Measurements from ENCODE around the gene SLC1A4.
A peak's percentile ranks its signal among the peaks of the same experiment; 100 is the strongest.
"Not testable (repeated sequence)": the region's sequence is repeated elsewhere in the genome, so short reads cannot be mapped to it uniquely, and the experiment has no call there.

The SLC1A4 gene

DNA sequence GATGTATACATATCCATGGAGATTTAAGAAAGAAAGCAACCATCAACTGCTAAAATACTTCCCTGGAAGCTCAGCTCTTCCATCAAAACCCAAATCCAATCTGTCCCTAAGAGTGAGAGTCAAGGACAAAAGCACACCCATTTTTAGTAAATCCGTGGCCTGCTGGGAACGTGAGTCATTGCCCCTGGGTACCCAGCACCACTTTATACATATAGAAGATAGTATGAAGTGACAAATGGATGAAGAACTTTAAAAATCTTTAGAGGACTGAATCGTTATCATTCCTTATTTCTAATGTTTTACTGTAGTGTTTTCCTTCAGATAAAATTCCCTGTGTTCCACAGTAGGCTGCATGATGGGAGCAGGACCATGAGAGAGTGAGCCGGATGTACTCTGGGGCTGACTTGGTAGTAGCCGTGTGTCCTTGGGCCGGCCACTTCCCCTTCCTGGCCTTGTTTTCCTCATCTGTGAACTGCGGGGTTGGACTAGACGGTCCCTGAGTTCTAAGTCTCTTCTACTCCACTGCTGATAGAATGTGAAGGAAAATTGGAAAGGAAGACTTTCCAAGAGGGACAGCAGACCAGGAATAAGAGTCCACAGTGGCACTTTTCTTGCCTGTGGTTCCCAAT is 38.5 kb downstream of the SLC1A4 start:
- DNase-seq, result no peak

DNA sequence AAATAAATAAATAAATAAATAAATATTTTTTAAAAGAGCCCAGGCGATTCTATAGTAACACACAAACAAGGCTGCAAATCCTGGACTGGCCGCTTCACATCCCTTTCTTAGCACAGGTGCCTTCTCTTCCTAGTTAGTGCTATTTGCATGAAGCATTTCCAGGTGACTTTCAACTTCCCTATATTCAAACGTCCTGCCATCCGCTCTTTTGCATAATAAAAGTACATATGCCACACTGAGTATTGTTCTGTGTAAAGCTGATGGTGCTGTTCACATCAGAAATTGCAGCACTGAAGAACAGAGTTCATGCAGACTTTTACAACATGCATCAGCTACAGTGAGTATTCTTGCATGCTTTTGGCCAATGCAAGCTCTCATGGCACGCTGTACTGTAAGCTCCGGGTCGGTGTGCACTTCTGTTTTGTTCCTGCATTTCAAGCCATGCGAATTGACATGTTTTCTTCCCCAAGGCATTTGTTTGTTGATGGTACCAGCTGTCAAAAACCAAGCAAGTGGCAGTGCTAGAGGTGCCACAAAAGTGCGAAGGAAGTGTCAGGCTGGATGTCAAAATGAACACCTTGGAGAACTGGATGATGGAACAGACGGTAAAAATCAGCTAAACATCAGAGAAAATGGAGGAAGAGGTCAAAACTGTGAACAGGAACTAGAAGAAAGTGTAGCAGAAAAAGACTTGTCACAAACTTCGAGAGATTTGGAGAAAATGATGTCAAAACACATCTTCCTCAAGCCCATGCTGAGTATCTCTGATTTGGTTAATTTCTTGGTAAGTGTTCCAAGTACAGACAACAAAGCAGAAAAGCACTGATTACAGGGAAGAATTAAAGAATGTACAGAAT is 41.5 kb downstream of the SLC1A4 start:
- DNase-seq, result no peak

DNA sequence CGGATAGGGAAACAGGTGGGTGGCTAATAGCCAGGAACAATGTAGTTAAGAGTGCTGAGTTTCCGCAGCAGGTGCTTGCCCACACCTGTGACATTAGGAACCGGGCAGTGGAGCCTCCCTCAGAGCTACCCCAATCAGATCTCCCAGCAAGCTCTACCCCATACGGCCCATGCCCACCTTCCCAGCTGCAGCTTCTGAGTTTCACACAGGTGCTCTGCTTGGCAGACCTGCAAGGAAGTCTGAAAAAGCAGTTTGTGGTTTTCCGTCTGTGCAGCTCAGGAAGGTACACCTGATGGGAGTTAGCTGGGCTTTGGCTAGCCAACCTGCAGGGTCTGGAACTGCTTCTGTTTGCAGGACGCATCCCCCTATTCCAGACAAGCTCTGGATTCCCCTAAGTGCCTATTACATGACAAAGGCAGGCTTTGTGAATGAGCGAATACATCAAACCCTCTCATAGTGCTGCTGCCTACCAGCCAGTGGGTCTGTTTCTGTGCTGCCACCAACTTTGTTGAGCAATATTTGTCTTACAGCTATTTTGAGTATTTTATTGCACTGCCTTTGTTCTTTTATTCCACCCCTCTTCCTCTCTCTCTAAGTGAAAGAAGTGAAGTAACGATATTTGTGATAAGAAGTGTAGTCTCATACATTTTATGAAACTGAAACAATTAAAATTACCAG is 42.3 kb downstream of the SLC1A4 start:
- DNase-seq, result peak; percentile 55

DNA sequence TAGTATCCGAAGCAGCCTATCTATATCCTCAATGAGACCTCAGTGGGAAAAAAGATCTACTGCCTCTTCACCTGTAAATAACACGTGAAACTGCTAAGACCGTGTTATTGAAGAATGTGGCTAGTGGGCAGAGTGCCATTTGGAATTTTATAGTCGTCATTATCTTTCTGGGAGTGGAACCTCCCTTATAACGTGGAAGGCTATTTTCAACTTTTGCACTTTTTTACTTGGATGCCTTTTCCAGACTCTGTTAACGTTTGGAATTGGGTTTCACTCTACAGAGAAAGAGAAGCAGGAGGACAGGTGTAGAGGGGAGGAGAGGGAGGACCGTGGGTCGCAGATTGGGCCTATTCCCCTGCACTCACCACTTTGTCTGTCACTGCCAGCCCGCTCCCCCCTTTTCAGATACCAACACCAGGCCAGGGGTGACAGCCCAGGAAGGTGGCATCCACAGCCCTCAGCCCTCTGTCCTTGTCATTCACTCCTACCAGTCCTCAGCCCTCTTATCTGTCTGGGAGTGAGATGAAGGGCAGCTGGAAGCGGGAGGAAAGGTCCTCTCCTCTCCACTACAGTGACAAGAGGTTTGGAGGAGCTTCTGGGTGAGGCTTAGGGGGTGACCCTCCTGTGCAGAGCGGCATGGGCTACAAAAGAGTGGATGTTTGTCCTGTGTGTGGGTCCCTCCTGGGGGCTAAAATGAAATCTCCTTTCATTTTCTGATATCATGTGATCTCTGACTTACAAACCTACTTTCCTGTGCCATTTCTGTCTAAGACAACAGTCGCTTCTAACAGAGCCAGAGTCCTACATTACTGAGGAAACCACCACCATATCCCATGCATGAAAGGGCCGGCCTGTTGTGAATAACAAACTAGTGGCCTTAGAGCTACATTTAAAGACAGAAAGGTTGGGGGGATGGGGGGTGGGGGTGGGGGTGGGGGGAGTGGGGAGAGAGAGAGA is 43.1 kb downstream of the SLC1A4 start:
- no peak for DNase-seq

DNA sequence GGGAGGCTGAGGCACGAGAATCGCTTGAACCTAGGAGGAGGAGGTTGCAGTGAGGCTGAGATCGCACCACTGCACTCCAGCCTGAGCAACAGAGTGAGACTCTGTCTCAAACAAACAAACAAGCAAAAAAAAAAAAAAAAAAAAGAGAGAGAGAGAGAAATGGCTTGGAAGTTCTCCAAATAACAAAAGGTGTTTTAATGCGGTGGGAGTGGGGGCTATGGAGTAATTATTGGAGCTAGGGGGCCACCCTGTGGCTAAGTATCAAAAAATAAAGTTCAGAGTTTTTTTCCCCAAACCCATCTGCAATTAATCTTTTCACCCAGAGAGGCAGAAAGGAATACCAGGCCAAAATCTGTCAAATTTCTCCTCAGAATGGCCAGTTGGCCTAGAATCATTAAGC is 44.0 kb downstream of the SLC1A4 start:
- no peak for DNase-seq

DNA sequence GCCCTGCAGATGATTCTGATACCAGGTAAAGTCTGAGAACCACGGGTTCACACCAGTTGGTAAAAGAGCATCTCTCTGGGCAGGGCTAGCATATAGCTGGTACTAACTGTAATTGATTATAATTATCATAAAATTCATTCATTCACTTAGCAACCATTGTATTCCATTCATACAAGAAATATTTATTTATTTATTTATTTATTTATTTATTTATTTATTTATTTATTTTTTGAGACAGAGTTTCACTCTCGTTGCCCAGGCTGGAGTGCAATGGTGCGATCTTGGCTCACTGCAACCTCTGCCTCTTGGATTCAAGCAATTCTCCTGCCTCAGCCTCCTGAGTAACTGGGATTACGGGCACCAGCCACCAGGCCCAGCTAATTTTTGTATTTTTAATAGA is 44.5 kb downstream of the SLC1A4 start:
- DNase-seq, result not testable (repeated sequence)

DNA sequence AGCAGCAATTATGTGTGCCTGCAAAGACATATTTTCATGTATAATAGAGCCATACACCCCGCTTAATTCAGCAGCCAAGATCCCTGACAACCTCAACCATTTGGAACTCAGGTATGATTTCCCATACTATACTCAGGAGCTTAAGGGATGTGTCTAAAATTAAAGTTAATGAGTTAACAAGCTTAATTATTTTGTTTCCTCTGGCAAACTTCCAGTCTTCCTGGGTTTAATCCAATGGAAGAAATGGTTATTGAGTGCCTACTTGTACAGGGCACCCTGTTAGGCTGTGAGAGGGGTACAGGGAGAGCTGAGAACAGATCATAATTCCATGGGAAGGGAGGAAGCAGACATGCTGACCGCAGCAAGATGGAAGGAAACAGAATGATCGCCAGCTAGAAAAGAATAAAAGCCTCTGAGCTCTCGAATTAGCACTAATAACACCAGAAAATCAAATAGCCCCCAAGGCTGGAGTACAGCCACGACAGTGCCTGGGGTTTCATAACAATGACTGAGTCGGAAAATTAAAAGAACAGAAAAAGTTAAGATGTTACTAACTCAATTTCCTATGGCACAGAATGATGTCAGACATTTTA is 46.2 kb downstream of the SLC1A4 start:
- no peak for DNase-seq

DNA sequence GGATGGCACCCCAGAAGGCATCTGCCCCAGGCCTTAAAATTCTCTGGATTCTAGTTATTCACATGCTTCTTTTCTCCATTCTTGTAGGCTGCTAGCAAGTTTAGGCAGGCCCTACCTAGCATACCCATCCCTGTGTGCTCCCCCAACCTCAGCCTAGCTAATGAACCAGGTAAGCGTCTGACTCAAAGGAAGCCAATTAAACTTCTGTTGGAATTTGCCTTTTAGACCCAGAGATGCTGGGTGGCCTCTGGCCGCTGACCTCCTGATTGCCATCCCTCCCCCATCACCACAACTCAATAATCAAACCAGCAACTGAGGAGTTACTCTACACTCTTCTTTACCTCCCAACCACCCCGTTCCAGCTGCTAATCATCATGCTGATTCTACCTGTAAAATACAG is 48.0 kb downstream of the SLC1A4 start:
- DNase-seq, result no peak

DNA sequence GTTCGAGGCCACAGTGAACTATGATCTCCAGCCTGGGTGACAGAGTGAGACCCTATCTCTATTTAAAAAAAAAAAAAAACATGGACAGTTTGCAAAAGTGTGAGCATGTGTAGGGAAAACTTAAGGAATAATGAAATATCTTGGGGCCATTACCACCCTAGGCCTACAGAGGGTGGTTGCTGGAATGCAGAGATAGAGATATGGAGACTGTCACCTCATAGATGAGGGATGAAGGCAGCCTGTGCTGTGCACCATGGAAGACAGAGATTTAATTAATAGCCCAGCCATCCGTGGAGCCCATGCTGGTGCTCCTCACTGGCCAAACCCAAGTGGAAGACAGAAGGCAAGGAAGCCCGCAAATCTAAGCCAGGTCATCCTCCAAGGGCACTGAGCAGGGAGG is 50.4 kb downstream of the SLC1A4 start:
- DNase-seq, result no peak

DNA sequence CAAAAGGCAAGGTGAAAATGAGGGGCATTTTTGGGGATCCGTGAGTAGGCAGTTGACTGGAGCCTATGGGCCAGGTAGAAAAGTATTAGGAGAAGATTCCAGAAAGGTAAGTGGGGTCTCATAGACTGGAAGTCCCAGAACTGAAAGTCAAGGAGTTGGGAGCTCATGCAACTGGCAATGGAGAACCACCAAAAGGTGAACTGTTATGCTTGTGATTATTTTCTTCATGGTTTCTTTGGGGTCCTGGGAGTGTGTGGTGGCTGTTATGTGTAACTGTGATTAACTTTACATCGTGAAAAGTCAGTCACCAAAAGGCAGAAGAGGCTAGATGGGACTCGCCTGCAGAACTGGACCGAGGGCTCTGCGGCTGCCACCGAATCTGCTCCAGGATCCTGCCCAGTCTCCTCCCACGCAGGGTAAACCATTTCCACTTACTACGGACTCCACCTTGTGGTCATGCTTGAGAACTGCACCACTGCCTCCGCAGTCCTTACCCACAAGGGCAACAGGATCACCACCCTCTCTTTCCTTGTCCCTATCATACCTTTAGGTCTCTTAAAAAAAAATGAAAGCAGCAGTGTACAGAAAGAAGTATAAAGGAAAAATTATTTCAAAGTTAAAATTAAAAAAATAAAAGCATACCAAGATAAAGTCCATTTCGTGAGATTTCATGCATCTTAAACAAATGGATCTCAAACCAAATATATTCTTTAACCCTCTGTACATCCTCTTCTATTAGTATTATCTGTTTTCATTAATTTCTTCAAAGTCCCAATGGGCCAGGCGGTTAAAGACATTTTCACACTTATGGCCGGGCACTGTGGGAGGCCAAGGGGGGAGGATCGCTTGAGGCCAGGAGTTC is 51.4 kb downstream of the SLC1A4 start:
- DNase-seq, result peak; percentile 41

DNA sequence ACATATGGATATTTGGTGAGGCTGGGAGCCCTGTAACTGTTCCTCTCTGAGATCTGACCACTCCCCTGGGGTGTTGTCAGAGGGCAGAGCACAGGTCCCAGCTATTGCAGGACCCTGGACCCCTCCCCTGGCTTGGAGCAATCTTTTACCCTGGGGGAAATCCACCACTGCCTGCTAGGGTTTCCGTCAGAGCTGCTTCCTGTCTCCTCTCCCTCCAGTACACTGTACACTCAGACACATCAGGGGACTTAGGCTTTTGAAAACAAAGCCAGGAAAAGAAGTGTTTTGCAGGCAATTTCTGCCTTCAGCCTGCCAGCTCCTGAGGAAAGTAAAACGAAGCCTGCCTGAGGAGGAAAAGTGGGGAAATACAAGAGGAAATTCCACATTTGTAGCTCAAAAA is 53.8 kb downstream of the SLC1A4 start:
- no peak for DNase-seq

DNA sequence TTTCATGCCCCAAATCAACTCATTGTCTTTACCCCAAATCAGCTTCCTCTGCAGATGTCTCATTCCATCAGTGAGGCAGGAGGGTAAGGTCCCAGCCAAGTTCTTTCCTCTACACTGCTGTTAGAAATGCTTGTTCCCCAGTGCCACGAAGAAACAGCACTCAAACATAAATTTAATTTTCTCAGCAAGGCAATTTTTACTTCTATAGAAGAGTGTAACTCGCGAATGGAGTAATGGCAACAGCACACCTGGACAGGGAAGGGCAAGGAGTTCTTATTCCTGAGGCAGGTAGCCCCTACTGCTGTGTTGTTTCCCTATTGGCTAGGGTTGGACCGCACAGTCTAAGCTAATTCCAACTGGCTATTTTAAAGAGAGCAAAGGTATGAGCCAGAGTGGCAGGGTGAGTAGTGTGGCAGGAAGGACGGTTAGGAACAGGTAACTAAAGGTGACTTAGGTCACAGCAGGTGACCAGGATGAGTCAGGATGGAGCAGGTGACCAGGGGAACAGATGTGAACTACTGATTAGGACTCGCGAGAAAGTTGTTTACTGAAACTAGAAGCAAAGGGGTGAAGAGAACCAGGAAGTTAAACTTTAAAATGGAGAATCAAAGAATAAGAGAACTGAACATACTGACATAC is 55.0 kb downstream of the SLC1A4 start:
- DNase-seq, result no peak

DNA sequence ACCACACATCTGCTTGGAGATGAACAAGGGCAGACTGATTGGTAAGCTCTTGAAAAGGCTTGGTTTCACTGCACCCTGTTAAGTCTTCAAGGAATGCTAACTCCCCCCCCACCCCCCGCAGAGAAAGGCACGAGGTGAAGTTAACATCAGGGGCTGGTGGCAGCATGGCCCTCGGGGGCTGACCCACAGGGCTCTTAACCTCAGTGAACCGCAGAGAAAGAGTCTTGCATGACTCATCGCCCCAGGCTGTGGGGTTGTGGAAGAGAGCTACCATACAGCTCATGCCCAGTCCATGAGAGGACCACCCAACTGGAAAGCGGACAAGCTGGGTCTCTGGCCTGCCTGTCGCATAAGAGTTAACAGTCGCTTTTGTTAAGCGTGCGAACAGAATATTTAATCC is 56.5 kb downstream of the SLC1A4 start:
- DNase-seq, result no peak

DNA sequence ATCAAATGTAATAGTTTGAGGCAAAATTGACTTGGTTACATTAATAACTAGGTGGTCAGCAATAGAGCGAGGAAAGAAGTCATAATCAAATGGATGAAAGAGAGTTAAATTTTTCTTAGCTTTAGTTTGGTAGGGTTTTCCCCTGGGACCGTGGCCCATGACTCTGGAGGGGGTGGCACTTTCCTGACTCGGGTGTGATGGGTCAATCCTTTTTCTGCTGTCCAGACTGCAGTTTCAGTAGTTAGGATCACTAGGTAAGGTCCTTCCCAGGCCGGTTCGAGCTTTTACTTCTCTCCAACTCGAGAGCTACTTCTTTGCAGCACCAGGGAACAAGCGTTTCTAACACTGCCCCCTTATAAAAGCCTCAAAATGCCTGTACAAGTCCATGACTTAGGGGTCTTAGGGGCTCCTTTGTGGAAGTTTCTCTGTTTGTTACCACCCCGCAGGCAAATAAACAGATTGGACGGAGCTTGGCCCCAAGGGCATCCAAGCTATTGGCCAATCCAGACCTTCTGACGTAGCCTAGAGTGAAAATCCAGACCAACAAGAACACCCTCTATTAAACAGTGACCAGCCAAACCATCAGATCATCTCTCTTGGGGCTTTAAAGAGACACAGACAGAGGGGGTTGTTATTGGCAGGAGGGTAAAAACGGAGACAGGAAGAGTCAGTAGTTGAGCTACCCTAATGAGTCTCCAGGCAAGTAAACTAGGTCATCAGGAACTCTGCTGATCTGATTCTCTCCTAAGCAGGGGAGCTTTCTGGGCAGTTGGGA is 57.6 kb downstream of the SLC1A4 start:
- DNase-seq, result no peak

DNA sequence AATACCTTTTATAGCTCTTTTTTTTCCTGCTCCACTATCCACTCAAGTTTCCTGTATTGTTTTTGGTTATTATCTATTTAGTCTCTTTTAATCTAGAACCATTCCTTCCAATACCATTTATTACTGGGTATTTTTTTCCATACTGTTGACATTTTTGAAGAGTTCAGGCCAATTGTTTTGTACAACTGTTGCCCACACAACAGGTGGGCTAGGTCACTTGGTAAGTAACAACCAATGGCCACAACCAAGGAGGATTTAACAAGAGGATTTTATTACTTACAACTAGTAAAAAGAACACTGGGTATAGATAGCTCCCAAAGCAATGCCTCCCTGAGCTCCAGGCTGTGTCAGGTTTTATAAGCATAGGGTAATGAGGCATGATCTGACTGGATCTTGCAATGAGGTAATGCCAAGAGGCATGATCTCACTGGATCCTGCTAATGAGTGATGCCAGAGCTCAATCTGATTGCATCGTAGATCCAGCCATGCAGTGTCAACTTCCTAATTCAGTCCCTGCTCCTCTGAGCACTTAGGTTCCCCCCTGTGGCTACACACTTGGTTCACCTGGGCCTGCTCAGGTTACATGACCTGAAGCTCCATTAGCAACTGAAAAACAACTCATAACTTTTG is 59.9 kb downstream of the SLC1A4 start:
- no peak for DNase-seq

DNA sequence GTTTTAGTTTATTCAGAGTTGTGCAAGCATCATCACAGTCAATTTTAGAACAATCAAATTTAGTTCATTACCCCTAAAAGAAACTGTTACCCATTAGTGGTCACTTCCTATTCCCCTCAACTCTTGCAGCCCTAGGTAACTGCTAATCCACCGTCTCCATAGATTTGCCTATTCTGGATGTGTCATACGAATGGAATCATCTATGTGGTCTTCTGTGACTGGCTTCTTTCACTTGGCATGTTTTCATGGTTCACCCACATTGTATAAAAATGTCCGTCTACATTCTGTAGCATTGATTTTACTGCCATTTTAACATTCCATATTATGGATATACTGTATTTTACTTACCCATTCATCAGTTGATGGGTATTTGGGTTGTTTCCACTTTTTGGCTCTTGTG is 61.7 kb downstream of the SLC1A4 start:
- DNase-seq, result no peak

DNA sequence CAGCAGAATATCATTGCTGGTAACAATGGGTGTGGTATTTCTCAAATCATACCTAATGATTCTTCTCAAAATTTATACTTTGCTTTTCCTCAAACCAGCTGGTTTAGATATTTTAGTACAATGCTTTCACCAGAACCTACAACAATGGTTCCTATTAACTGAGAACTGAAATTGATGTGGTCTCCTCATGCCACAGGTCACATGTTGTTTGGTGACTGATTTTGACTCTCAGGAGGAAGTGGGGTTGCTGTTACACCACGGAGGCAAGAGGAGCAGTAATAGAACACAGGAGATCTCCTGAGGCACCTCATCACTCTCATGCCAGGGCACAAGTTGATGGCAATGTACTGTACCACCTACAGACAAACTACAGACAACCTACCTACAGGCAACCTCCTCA is 64.0 kb downstream of the SLC1A4 start:
- DNase-seq, result peak; percentile 52

DNA sequence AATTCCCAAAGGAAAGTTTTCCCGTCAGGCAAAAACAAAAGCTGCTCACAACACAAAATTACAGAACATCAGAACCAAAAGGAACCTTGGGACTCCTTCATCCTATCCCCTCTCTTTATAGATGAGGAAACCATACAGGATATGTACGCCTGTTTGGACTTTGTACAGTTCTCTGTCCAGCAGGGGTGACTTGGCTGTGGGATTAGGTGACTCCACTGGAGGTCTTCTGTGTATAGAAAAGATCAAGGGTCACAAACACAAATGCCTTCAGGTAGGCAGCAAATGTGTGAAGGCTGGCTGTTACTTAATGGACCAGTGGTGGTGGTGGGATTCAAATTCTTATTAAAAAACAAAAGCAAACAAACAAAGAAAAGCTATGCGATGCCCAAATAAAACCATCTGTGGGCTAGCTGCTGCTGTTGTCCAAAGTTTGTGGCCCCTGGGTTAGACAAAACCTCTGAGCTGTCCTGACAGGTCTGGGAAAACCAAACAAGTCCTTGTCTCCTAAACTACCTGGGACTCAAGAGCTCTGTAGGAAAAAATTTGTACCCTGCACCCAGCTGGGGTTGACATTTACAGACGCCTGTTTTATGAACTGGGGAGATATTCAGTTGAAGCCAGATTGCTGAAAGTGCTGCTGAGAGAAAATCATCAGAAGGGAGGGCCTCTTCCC is 65.7 kb downstream of the SLC1A4 start:
- no peak for DNase-seq

Data from GF-D8 (cell line).